Ishikawa (cell line): ENCODE results near the gene LPP.

Experiments
- EP300 ChIP-seq: IDR thresholded peaks from 2 replicates; pipeline ENCODE4 v1.6.1; 2012; ENCODE audit warnings: borderline replicate concordance
- NFIC ChIP-seq: IDR thresholded peaks from 2 replicates; pipeline ENCODE4 v1.6.1; 2012
- TCF12 ChIP-seq: IDR thresholded peaks from 2 replicates; pipeline ENCODE4 v1.6.1; 2012; ENCODE audit warnings: low read depth
- YY1 ChIP-seq: IDR thresholded peaks from 2 replicates; pipeline ENCODE4 v1.6.1; 2012; ENCODE audit warnings: low read depth
- TF ChIP-seq, protein P1 (sequence below): IDR thresholded peaks from 2 replicates; pipeline ENCODE4 v1.6.1; 2012

- TF ChIP-seq, protein P1, sequence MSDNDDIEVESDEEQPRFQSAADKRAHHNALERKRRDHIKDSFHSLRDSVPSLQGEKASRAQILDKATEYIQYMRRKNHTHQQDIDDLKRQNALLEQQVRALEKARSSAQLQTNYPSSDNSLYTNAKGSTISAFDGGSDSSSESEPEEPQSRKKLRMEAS, result no peak
- TF ChIP-seq YY1 (no peak), TCF12 (no peak), EP300 (no peak), NFIC (no peak)
Measured at GRCh38 chr3:188507244-188507720, 353.3 kb downstream of the LPP start.
